HG03442 (cell line): ENCODE measurements around the gene KRTAP16-1.

Experiments used
- ATAC-seq: cut with Tn5 transposase; IDR thresholded peaks from one replicate; pipeline ENCODE4 v1.9.1; 2021; ENCODE audit warnings: mild to moderate bottlenecking, moderate library complexity; ENCODE audit not compliant: unreplicated experiment

Gene KRTAP16-1

DNA sequence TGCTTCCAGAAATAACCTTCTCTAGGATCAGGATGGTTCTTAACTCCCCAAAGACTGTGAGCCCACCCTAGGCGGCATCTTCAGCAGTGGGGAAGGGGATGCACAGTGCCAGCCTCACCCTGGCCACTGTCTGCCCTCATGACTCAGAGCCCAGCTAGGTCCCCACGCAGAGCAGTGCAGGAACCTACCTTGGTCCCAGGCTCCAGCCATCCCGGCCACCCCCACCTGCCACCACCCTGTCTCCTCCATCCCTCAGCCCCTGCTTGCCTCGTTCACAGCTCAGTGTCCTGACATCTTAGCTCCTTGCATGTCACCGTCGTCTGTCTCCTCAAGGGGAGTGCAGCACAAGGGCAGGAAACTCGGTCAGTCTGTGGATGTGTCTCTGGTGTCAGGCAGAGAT is 22.5 kb upstream of the KRTAP16-1 start:
- ATAC-seq: no peak

- no peak for ATAC-seq
These were observed 20.3 kb upstream of the KRTAP16-1 start for GRCh38 chr17:41329279-41329948.

DNA sequence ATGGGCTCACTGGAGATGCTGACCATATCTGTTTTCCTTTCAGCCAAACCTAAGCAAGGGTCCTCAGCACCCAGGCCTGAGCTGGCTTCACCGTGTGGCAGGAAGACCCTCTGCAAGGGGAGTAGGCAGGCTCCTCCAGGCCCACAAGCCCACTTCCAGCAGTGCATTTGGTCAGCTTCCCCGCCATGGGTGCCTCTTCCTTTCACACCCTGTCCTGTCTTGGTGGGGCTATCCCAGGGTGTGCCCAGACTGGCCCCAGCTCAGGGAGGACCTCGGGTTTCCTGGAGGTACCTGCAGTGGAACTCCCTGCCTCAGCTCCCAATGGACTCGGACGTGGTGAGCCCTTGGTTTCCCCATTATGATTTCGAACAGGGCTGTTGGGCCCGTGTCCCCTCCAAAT is 19.1 kb upstream of the KRTAP16-1 start:
- no peak for ATAC-seq

- ATAC-seq: no peak
These were observed 18.5 kb upstream of the KRTAP16-1 start for GRCh38 chr17:41327411-41328120.

- no peak for ATAC-seq
These were observed 17.4 kb upstream of the KRTAP16-1 start for GRCh38 chr17:41326173-41327145.

GRCh38 chr17:41325611-41326010 is 16.5 kb upstream of the KRTAP16-1 start:
- no peak for ATAC-seq

GRCh38 chr17:41325126-41325525 is 16.0 kb upstream of the KRTAP16-1 start:
- no peak for ATAC-seq

DNA sequence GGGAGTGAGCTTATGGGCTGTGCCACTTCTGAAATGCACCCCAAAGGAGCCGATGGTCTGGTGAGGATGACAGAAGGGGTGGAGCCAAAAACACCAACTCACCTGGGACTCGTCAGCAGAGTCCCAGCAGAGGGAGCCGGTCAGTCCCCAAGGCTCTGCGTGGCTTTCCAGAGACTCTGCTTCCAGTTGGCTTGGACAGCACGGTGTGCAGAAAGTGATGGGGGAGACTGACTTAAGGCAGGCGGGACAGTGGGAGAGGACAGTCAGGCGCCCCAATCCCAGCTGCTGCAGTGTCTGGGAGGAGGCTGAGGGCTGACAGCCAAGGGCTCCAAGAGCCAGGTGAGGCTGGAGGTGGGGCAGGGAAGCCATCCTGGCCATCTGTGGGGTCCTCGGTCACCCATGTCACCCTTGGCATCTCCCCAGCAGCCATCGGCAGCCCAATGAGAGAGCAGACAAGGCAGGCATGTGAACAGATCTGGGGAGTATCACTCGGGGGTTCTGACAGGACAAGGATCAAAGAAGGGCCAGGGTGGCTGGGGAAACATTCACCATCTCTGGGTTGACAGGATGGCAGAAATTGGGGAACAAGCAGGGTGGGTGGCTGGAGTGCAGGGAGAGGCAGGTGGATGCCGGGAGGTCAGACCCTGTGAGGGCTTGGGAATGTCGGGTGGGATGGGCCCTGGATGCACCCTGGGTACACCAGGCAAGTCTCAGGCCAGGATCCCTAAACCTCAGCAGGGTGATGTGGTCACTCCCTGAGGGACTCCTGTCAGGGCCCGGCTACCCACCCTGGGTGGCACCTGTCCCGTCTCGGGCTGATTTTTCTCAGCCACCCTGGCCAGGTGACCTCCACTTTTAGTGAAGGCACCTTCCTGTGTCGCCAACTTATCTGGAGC is 15.3 kb upstream of the KRTAP16-1 start:
- ATAC-seq: no peak

GRCh38 chr17:41322903-41323895 is 14.1 kb upstream of the KRTAP16-1 start:
- no peak for ATAC-seq

DNA sequence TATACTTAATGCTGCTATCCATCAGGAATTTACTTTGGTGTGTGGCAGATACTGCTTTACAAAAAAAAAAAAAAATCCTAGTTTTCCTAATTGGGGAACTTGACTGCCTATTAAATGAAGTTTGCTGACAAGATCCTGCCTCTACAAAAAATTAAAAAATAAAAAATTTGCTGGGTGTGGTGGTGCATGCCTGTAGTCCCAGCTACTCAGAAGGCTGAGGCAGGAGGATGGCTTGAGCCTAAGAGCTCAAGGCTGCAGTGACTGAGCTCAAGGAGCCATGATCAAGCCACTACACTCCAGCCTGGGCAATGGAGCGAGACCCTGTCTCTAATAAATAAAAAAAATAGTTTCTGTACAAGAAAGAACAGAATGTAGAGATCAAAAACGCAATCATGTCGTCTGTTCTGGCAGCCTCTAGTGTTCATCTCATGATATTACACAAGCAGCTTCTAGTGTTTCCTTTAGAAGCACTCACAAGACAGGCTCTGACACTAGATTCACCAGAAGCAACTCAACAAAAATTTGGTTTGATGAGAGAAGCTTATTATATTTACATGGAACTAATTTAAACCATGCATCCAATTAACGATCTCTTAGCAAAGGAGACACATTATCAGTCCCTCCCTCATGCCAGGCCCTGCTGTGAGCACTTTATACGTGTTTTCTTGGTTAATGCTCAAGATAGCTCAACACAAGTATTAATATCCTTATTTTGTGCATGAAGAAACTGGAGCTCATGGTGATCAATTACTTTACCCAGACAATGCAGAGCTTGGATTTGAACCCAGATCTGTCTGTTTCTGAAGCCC is 13.2 kb upstream of the KRTAP16-1 start:
- ATAC-seq: no peak

- no peak for ATAC-seq
These were observed 9.1 kb upstream of the KRTAP16-1 start for GRCh38 chr17:41318231-41318630.

DNA sequence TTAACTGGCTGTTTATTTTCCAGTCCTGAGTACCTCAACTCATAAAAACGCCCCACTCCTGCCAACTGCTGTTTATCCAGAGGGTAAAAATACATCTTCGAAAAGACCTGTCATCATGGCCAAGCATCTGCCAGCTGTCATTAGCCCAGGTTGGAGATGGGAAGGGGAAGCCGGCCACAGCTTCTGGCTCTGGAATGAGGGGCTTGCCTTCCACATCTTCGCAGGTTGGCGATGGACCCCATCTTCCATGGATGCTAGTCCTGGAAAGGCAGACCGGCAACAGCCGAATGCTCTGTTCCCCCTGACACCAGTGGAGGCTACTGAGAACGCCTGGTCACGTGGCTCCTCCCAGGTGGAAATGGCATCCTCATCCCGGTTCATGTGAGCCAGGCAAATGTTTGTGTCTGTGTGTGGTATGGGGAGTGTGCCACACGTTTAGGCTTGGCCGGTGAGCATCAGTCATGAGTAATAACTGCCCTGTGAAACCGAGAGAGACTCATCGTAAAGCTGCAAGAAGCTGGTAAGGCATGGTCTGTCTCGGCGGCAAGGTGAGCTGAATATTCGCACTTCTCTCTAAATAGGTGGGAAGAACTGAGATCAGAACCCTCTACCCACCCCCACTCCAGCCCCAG is 6.8 kb upstream of the KRTAP16-1 start:
- no peak for ATAC-seq

GRCh38 chr17:41315204-41315794 is 6.2 kb upstream of the KRTAP16-1 start, which contains the start of gene KRTAP17-1:
Gene KRTAP17-1 (minus strand): TSS chr17:41315710. CDS start chr17:41315650, 60 bp downstream.
- ATAC-seq: no peak

DNA sequence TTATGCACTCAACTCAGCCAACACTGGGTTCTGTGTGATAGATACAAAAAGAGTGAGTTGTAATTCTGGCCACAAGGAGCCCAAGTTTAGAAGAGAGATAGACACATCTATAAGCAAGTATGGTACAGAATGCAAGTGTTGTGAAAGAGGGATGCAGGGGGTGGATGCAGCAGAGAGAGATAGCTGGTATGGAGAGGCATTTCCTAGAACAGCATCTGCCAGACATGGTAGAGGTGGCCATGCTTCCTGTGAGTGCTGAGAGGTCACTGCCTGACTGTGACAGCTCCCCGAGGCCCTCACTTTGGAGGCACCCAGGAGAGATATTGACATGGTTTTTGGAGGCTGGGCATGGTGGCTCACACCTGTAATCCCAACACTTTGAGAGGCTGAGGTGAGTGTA is 2.0 kb upstream of the KRTAP16-1 start:
- ATAC-seq: no peak

DNA sequence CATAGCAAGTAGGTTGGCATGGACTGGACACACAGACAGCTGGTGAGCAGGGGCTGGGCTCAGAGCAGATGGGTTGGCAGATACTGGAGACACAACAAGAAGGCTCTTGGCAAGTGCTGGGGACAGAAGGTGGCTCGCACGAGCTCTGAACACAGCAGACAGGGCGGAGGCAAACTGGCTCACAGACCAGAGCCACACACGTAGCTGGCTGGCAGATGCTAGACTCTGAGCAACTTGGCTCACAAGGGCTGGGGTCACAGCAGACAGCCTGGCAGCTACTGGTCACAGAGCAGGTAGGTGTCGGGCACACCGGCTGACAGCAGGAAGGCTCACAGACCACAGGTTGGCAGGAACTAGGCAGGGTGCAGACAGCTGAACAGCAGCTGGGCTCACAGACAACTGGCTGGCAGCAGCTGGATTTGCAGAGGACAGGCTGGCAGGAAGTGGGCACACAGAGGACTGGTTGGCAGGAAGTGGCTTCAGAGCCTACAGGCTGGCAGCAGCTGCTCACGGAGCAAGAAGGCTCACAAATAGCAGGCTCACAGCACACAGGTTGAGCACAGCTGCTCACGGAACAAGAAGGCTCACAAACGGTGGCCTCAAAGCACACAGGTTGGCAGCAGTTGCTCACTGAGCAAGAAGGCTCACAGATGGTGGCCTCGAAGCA is 725 bp downstream of the KRTAP16-1 start:
- no peak for ATAC-seq

GRCh38 chr17:41307647-41308046 is 1.5 kb downstream of the KRTAP16-1 start:
- ATAC-seq: no peak

DNA sequence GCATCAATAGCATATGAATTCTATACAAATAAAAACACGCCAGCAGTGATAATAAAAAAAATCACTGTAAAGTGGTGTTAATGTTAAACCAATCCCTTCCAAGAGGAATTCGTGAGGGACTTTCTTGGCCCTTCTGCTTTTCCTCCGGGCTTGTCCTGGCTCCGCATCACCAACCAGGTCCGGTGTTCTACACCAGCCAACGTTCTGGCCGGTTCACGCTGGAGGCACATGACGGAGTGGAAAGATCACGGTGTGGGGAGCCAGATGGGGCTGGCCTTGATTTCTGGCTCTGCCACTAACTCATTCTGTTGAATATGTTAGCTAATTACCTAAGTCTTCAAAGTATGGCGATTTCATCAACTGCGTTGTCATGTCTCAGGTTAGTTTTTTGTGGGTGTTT is 5.0 kb downstream of the KRTAP16-1 start:
- no peak for ATAC-seq
